Stimulated activated CD8-positive, alpha-beta memory T cell treated with anti-CD3 and anti-CD28 coated beads, Interleukin-7, amount 100 ng/mL, for 24 hours (primary cell): ENCODE data around the gene AARS2.

Experiments used
- DNase-seq: peaks from one replicate; pipeline ENCODE4 v3.0.0-alpha.2; 2020; ENCODE audit warnings: low read depth

Gene AARS2

GRCh38 chr6:44275749-44276648, 37.1 kb downstream of the AARS2 start:
- no peak for DNase-seq

- no peak for DNase-seq
Observed at GRCh38 chr6:44275271-44275748, 37.8 kb downstream of the AARS2 start.

GRCh38 chr6:44273617-44274016, 39.5 kb downstream of the AARS2 start:
- no peak for DNase-seq

GRCh38 chr6:44272999-44273566, 40.1 kb downstream of the AARS2 start:
- DNase-seq = no peak

GRCh38 chr6:44272529-44272928, 40.6 kb downstream of the AARS2 start:
- no peak for DNase-seq

GRCh38 chr6:44271914-44272313, 41.2 kb downstream of the AARS2 start:
- no peak for DNase-seq

- DNase-seq = no peak
Observed at GRCh38 chr6:44271406-44271723, 41.8 kb downstream of the AARS2 start.

GRCh38 chr6:44270526-44271405, 42.4 kb downstream of the AARS2 start:
- DNase-seq = no peak

- no peak for DNase-seq
Observed at GRCh38 chr6:44269921-44270525, 43.1 kb downstream of the AARS2 start, which contains the start of gene TMEM151B. Gene TMEM151B (plus strand): TSS chr6:44270450. CDS start chr6:44270743, 293 bp downstream.

GRCh38 chr6:44269178-44269920, 43.8 kb downstream of the AARS2 start:
- no peak for DNase-seq

- no peak for DNase-seq
Observed at GRCh38 chr6:44268095-44268628, 45.0 kb downstream of the AARS2 start.

GRCh38 chr6:44267252-44267651, 45.9 kb downstream of the AARS2 start:
- DNase-seq = no peak

GRCh38 chr6:44266347-44266746, 46.8 kb downstream of the AARS2 start:
- DNase-seq = no peak

GRCh38 chr6:44265722-44266233, 47.4 kb downstream of the AARS2 start:
- DNase-seq = no peak

- peak; percentile 93 for DNase-seq
Observed at GRCh38 chr6:44265007-44265721, 48.0 kb downstream of the AARS2 start, which contains the start of gene NFKBIE. Gene NFKBIE (minus strand): TSS chr6:44265551. CDS start chr6:44265346, 205 bp downstream.

- no peak for DNase-seq
Observed at GRCh38 chr6:44264154-44265006, 48.8 kb downstream of the AARS2 start.

GRCh38 chr6:44263354-44264100, 49.6 kb downstream of the AARS2 start:
- no peak for DNase-seq
